ENCODE results near the gene MBTPS1.
A peak's percentile ranks its signal among the peaks of the same experiment; 100 is the strongest.

The MBTPS1 gene

GRCh38 chr16:84095466-84095865, 21.3 kb downstream of the MBTPS1 start:
- no peak for DNase-seq

- no peak for DNase-seq
Measured at GRCh38 chr16:84093879-84094270, 22.9 kb downstream of the MBTPS1 start.

- DNase-seq, result no peak
Measured at GRCh38 chr16:84093120-84093878, 23.4 kb downstream of the MBTPS1 start.

GRCh38 chr16:84091460-84091859, 25.3 kb downstream of the MBTPS1 start:
- DNase-seq, result no peak

GRCh38 chr16:84090211-84090610, 26.5 kb downstream of the MBTPS1 start:
- DNase-seq, result no peak

- DNase-seq, result peak; percentile 39
Measured at GRCh38 chr16:84088695-84089395, 27.9 kb downstream of the MBTPS1 start.

GRCh38 chr16:84087466-84088151, 29.1 kb downstream of the MBTPS1 start:
- DNase-seq, result no peak

- no peak for DNase-seq
Measured at GRCh38 chr16:84087001-84087400, 29.7 kb downstream of the MBTPS1 start.

- no peak for DNase-seq
Measured at GRCh38 chr16:84086341-84086740, 30.4 kb downstream of the MBTPS1 start.

GRCh38 chr16:84085773-84086172, 31.0 kb downstream of the MBTPS1 start:
- no peak for DNase-seq

- no peak for DNase-seq
Measured at GRCh38 chr16:84085271-84085667, 31.5 kb downstream of the MBTPS1 start.

- peak; percentile 77 for DNase-seq
Measured at GRCh38 chr16:84084570-84085270, 32.0 kb downstream of the MBTPS1 start.

- no peak for DNase-seq
Measured at GRCh38 chr16:84082835-84083569, 33.7 kb downstream of the MBTPS1 start.

- no peak for DNase-seq
Measured at GRCh38 chr16:84082110-84082509, 34.6 kb downstream of the MBTPS1 start.

- DNase-seq, result no peak
Measured at GRCh38 chr16:84081446-84081989, 35.2 kb downstream of the MBTPS1 start.

- no peak for DNase-seq
Measured at GRCh38 chr16:84080813-84081212, 35.9 kb downstream of the MBTPS1 start.

GRCh38 chr16:84080378-84080777, 36.4 kb downstream of the MBTPS1 start:
- no peak for DNase-seq

GRCh38 chr16:84079664-84080063, 37.1 kb downstream of the MBTPS1 start:
- DNase-seq, result no peak

GRCh38 chr16:84075376-84075775, 41.4 kb downstream of the MBTPS1 start:
- no peak for DNase-seq

GRCh38 chr16:84074721-84075120, 42.0 kb downstream of the MBTPS1 start:
- DNase-seq, result no peak

GRCh38 chr16:84072014-84072413, 44.7 kb downstream of the MBTPS1 start:
- DNase-seq, result no peak

- no peak for DNase-seq
Measured at GRCh38 chr16:84071121-84071520, 45.6 kb downstream of the MBTPS1 start.
